Activated CD8-positive, alpha-beta T cell treated with anti-CD3 and anti-CD28 coated beads for 36 hours (primary cell): ENCODE data around the gene NDOR1. TPM values are rescaled to one million over a fixed set of nuclear protein-coding genes. Genes with fewer than 3 reads are reported as not detected.
A peak's percentile ranks its signal among the peaks of the same experiment; 100 is the strongest.

Experiments
- ATAC-seq: fragments of 200-7000 bp; cut with Tn5 transposase; one replicate; pipeline ENCODE4 v1.10.0; 2021; ENCODE audit warnings: mild to moderate bottlenecking, moderate library complexity
- CTCF ChIA-PET: fragments of 350-600 bp; sonication (Branson Sonifier 250); formaldehyde crosslinking; loops from one replicate; lab custom pipeline; 2021; ENCODE audit warnings: antibody characterized with exemption; lab: Charles Lee
- POLR2A ChIA-PET: fragments of 350-600 bp; sonication (Branson Sonifier 250); formaldehyde crosslinking; loops from one replicate; lab custom pipeline; 2021; ENCODE audit warnings: antibody characterized with exemption; lab: Charles Lee
- DNase-seq: peaks from one replicate; pipeline ENCODE4 v3.0.0-alpha.2; 2020
- H3K27ac Mint-ChIP-seq: one replicate; pipeline ENCODE4 v1.8.0; 2021; ENCODE audit warnings: mild to moderate bottlenecking, mixed read lengths
- H3K27me3 Mint-ChIP-seq: one replicate; pipeline ENCODE4 v1.8.0; 2021; ENCODE audit warnings: mixed read lengths
- H3K36me3 Mint-ChIP-seq: one replicate; pipeline ENCODE4 v1.8.0; 2021; ENCODE audit warnings: low read depth, mixed read lengths
- H3K4me1 Mint-ChIP-seq: one replicate; pipeline ENCODE4 v1.8.0; 2021; ENCODE audit warnings: low read depth, mixed read lengths
- H3K4me3 Mint-ChIP-seq: one replicate; pipeline ENCODE4 v1.8.0; 2021; ENCODE audit warnings: mild to moderate bottlenecking, moderate library complexity, mixed read lengths
- H3K9me3 Mint-ChIP-seq: one replicate; pipeline ENCODE4 v1.8.0; 2021; ENCODE audit warnings: mixed read lengths
- intact Hi-C: fragments of 100-400 bp; cut with micrococcal nuclease; formaldehyde crosslinking; loops from one replicate; pipeline ENCODE4 v1.10.0; 2022
- total RNA-seq, 2 experiments: library from RNA; stranded (reverse); gene quantifications; one replicate each; pipeline ENCODE4 v1.2.3, GENCODE V29; 2021
- TF ChIP-seq, protein P1 (sequence below): fragments of 200-600 bp; IDR thresholded peaks from one replicate; pipeline ENCODE4 v1.8.0; 2022; ENCODE audit warnings: antibody characterized with exemption, mild to moderate bottlenecking

Gene NDOR1
- total RNA-seq, 2 experiments from 2014 or later, result 29.5 to 30.7 TPM

DNA sequence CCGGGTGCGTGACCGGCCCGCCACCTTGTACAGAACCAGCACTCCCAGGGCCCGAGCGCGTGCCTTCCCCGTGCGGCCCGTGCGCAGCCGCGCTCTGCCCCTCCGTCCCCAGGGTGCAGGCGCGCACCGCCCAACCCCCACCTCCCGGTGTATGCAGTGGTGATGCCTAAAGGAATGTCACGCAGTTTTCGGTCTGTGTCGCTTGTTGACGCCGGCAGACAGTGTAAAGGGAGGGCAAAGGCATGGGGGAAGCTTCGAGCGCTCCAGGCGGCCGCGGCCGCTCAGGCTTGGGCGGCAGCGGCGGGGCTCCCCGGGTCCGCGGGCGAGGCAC, 37.0 kb upstream of the NDOR1 start:
- TF ChIP-seq, protein P1, sequence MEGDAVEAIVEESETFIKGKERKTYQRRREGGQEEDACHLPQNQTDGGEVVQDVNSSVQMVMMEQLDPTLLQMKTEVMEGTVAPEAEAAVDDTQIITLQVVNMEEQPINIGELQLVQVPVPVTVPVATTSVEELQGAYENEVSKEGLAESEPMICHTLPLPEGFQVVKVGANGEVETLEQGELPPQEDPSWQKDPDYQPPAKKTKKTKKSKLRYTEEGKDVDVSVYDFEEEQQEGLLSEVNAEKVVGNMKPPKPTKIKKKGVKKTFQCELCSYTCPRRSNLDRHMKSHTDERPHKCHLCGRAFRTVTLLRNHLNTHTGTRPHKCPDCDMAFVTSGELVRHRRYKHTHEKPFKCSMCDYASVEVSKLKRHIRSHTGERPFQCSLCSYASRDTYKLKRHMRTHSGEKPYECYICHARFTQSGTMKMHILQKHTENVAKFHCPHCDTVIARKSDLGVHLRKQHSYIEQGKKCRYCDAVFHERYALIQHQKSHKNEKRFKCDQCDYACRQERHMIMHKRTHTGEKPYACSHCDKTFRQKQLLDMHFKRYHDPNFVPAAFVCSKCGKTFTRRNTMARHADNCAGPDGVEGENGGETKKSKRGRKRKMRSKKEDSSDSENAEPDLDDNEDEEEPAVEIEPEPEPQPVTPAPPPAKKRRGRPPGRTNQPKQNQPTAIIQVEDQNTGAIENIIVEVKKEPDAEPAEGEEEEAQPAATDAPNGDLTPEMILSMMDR, result no peak
- peak; percentile 31 for ATAC-seq
- no peak for DNase-seq
- Mint-ChIP-seq H3K27me3 (peaks cover 29% of the 10 kb centered on the region), H3K4me1 (peaks cover 6% of the 10 kb centered on the region), H3K27ac (no peak overlapping the region), H3K9me3 (no peaks in the 10 kb centered on the region), H3K36me3 (no peaks in the 10 kb centered on the region), H3K4me3 (no peak overlapping the region)
- ChIA-PET CTCF (interaction anchor here (1.0 to 1.3 kb wide), 2 partner anchors 40 to 54 kb away, joined by 3 to 4 read pairs; partner anchors contain the start of gene RNF208), POLR2A (interaction anchor here (0.7 to 1.6 kb wide), 3 partner anchors 8 to 21 kb away, joined by 3 to 4 read pairs (median 3); no protein-coding TSS in a partner anchor)
- intact Hi-C loops, result no loop called here

DNA sequence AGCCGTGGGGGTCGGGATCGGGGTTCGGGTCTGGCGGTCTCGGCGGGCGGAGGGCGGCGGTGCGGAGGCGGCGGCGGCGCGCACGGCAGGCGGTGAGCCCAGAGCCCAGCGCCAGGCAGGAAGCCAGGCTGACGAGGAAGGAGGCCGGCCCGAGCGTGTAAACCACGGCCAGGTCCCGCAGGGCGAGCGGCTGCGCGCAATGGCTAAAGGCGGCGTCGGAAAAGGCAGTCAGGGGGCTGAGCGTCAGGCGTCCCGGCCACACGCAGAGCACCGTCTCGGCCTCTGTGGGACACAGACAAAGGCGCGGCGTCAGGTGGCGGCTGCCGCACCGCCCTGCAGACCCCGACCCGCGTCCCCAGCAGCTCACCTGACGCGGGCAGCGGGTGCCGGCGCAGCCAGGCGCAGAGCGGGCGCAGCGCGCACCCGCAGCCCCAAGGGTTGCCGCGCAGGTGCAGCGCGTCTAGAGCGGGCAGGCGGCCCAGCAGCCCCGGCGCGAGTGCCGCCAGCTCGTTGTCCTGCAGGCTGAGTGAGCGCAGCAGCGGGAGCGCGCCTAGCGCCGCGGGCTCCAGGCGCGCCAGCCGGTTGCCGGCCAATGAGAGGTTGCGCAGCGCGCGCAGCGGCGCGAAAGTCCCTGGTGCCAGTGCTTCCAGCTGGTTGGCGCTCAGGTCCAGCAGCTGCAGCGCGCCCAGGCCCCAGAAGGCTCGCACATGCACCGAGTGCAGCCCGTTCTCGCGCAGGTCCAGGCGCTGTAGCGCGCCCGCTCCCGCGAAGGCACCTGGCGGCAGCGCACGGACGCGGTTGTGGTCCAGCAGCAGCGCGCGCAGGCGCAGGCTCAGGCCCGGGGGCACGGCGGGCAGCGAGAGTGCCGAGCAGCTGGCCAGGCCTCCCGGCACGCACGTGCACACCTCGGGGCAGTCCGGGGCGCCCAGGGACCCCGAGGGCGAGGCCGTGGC, 36.3 kb upstream of the NDOR1 start:
- ChIA-PET POLR2A (interaction anchor here (0.5 to 1.6 kb wide), 4 partner anchors 12 to 177 kb away, joined by 3 to 4 read pairs (median 4); partner anchors contain the start of gene PAXX), CTCF (interaction anchor here (0.9 to 1.3 kb wide), 3 partner anchors 9 to 53 kb away, joined by 3 to 4 read pairs (median 3); partner anchors contain the start of gene RNF208)
- DNase-seq, result no peak
- H3K9me3 Mint-ChIP-seq, result no peaks in the 10 kb centered on the region
- peak; percentile 31 for ATAC-seq
- H3K36me3 Mint-ChIP-seq, result no peaks in the 10 kb centered on the region
- peaks cover 27% of the 10 kb centered on the region for H3K27me3 Mint-ChIP-seq
- peaks cover 9% of the 10 kb centered on the region for H3K4me1 Mint-ChIP-seq
- no peak overlapping the region for H3K27ac Mint-ChIP-seq
- peak overlapping the region; percentile 35 for H3K4me3 Mint-ChIP-seq
- TF ChIP-seq, protein P1, result no peak
- intact Hi-C loops, result no loop called here

DNA sequence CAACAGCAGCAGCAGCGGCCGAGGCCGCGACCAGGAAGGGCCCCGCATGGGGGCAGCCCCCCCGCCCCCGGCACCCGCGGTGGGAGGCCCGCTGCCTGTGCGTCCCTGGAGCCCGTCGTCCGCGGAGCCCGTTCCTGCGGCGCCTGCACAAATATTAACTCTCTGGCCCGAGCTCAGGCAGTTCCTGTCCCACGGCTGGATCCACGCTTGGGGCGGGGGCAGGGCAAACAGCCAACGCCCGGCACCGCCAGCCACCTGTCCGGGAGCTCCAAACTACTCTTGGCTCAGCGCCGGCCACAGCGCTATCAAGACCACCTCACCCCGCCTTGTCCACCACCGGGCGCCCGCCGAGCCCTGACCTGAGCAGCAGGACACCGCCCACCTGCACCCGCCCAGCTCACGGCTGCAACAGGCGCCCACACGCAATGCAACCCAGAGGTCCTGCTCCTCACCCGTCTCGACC, 35.6 kb upstream of the NDOR1 start, which contains the start of gene LRRC26:
Gene LRRC26 (minus strand): TSS at position 156 of the 463 bp plus-strand sequence. CDS start 108 bp downstream, at position 48.
- DNase-seq (no peak), ATAC-seq (no peak)
- Mint-ChIP-seq H3K27ac (no peak within 1 kb of the TSS), H3K9me3 (no peaks in the 10 kb centered on the region), H3K27me3 (peaks cover 24% of the 10 kb centered on the region), H3K4me3 (peak within 1 kb of the TSS; percentile 35), H3K4me1 (peaks cover 9% of the 10 kb centered on the region), H3K36me3 (no peaks in the 10 kb centered on the region)
- POLR2A ChIA-PET, result interaction anchor here (0.5 to 2.2 kb wide), 3 partner anchors 11 to 178 kb away, joined by 3 to 7 read pairs (median 3); partner anchors contain the start of gene PAXX
- CTCF ChIA-PET, result interaction anchor here (0.9 to 1.3 kb wide), 2 partner anchors 8 to 41 kb away, joined by 3 to 4 read pairs; no protein-coding TSS in a partner anchor
- TF ChIP-seq, protein P1, result no peak
- intact Hi-C loops, result loop anchor here (10.0 kb wide), 1 partner anchor 45 kb away; no protein-coding TSS in a partner anchor

DNA sequence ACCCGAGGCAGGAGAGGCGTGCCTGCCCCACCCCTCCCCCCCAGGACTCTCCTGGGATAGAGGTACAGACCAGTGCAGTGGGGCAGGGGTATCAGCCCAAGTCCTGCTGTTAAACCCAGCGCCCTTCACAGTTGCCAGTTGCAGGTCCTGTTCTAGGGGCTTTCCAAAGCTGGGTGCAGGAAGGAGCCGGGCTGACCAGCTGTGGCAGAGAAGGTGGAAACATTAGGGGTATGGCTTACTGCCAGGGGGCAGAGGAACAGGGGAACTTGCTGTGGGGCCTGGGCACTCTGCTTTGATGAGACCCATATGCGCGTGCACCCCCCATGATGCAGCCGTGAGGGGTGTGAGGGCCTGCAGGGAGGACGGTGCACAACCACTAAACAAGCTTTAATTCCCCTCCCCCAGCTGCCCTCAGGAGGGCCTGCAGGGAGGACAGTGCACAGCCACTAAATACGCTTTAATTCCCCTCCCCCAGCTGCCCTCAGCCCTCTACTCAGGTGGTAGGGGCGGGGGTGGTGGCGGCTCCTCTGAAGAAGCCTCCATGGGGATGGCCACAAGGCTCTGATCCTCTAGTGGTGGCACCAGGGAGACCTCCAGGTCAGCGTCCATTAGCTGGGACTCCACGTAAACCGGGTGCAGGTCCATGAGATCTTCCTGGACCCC, 34.9 kb upstream of the NDOR1 start:
- no peak for ATAC-seq
- Mint-ChIP-seq H3K4me3 (no peak overlapping the region), H3K36me3 (no peaks in the 10 kb centered on the region), H3K9me3 (no peaks in the 10 kb centered on the region), H3K4me1 (peaks cover 9% of the 10 kb centered on the region), H3K27me3 (peaks cover 20% of the 10 kb centered on the region), H3K27ac (no peak overlapping the region)
- DNase-seq, result no peak
- ChIA-PET POLR2A (interaction anchor here (2.2 to 2.5 kb wide), 2 partner anchors 10 to 11 kb away, joined by 6 to 7 read pairs; no protein-coding TSS in a partner anchor), CTCF (interaction anchor here (0.9 to 1.5 kb wide), 2 partner anchors 8 to 66 kb away, joined by 3 to 4 read pairs; no protein-coding TSS in a partner anchor)
- TF ChIP-seq, protein P1, result no peak
- intact Hi-C loops, result loop anchor here (10.0 kb wide), 1 partner anchor 46 kb away; no protein-coding TSS in a partner anchor
